IPS DF 6.9 (cell line): Measurements from ENCODE around the gene EIF2S2.

Source experiments
- DNase-seq: peaks from one replicate; pipeline ENCODE4 v3.0.0-alpha.2; 2013; ENCODE audit warnings: low read depth, low spot score
- H3K27ac ChIP-seq: one replicate; pipeline ENCODE4 v1.5.1; 2013; ENCODE audit warnings: low read length, control low read depth
- H3K27me3 ChIP-seq: 2 replicates; pipeline ENCODE4 v1.6.1; 2013; ENCODE audit warnings: mild to moderate bottlenecking, low read length; ENCODE audit not compliant: control insufficient read depth, insufficient read depth
- H3K36me3 ChIP-seq: 2 replicates; pipeline ENCODE4 v1.6.1; 2013; ENCODE audit warnings: low read length; ENCODE audit not compliant: control insufficient read depth, insufficient read depth
- H3K4me1 ChIP-seq: 2 replicates; pipeline ENCODE4 v1.6.1; 2013; ENCODE audit warnings: low read length; ENCODE audit not compliant: control insufficient read depth, insufficient read depth
- H3K4me3 ChIP-seq: 2 replicates; pipeline ENCODE4 v1.5.1; 2013; ENCODE audit warnings: mild to moderate bottlenecking, low read length
- H3K9me3 ChIP-seq: 2 replicates; pipeline ENCODE4 v1.6.1; 2013; ENCODE audit warnings: low read length, inconsistent platforms; ENCODE audit not compliant: control insufficient read depth, insufficient read depth
- WGBS: extraction: QIAGEN DNeasy Blood & Tissue Kit; methylation state at CpG from one replicate; pipeline ENCODE4 v1.1.7; 2013; ENCODE audit warnings: mixed read lengths, missing lambda C conversion rate; ENCODE audit not compliant: insufficient read length, insufficient coverage; 5-methylcytosine and 5-hydroxymethylcytosine counted together

Gene EIF2S2

GRCh38 chr20:34065260-34065659 lies 46.8 kb downstream of the EIF2S2 start:
- Histone ChIP-seq H3K4me3 (no peak overlapping the region), H3K36me3 (no peaks in the 10 kb centered on the region), H3K27ac (no peak overlapping the region), H3K27me3 (no peaks in the 10 kb centered on the region), H3K9me3 (no peaks in the 10 kb centered on the region), H3K4me1 (peaks cover 4% of the 10 kb centered on the region; the same call in 1 of the 2 replicates)
- no CpG with 5 or more reads among the region's 2 CpGs for WGBS
- no peak for DNase-seq

- DNase-seq: no peak
- no peak overlapping the region for H3K4me3 ChIP-seq
- H3K9me3 ChIP-seq: no peaks in the 10 kb centered on the region
- no peak overlapping the region for H3K27ac ChIP-seq
- WGBS: no CpG with 5 or more reads among the region's 3 CpGs
- no peaks in the 10 kb centered on the region for H3K27me3 ChIP-seq
- H3K4me1 ChIP-seq: 0 out of 2 replicates have a peak, but pooled peaks cover 2% of the 10 kb centered on the region
- no peaks in the 10 kb centered on the region for H3K36me3 ChIP-seq
These were observed 47.8 kb downstream of the EIF2S2 start for GRCh38 chr20:34064286-34064685.

- H3K27me3 ChIP-seq: no peaks in the 10 kb centered on the region
- H3K27ac ChIP-seq: no peak overlapping the region
- no peaks in the 10 kb centered on the region for H3K36me3 ChIP-seq
- WGBS: no CpG with 5 or more reads among the region's 5 CpGs
- DNase-seq: no peak
- H3K9me3 ChIP-seq: no peaks in the 10 kb centered on the region
- no peak overlapping the region for H3K4me3 ChIP-seq
- no peaks in the 10 kb centered on the region for H3K4me1 ChIP-seq
These were observed 49.2 kb downstream of the EIF2S2 start for GRCh38 chr20:34062570-34063482.

GRCh38 chr20:34061695-34062094 lies 50.3 kb downstream of the EIF2S2 start:
- H3K36me3 ChIP-seq: no peaks in the 10 kb centered on the region
- H3K4me3 ChIP-seq: no peak overlapping the region
- no peak for DNase-seq
- no peak overlapping the region for H3K27ac ChIP-seq
- no peaks in the 10 kb centered on the region for H3K4me1 ChIP-seq
- H3K27me3 ChIP-seq: no peaks in the 10 kb centered on the region
- no peaks in the 10 kb centered on the region for H3K9me3 ChIP-seq

- Histone ChIP-seq H3K4me3 (no peak overlapping the region), H3K9me3 (no peaks in the 10 kb centered on the region), H3K36me3 (no peaks in the 10 kb centered on the region), H3K27ac (no peak overlapping the region), H3K4me1 (no peaks in the 10 kb centered on the region), H3K27me3 (no peaks in the 10 kb centered on the region)
- no CpG with 5 or more reads among the region's 1 CpG for WGBS
- DNase-seq: no peak
These were observed 51.1 kb downstream of the EIF2S2 start for GRCh38 chr20:34060970-34061369.

- Histone ChIP-seq H3K36me3 (no peaks in the 10 kb centered on the region), H3K27me3 (no peaks in the 10 kb centered on the region), H3K4me3 (no peak overlapping the region), H3K27ac (no peak overlapping the region), H3K9me3 (no peaks in the 10 kb centered on the region), H3K4me1 (no peaks in the 10 kb centered on the region)
- no CpG with 5 or more reads among the region's 1 CpG for WGBS
- DNase-seq: no peak
These were observed 53.2 kb downstream of the EIF2S2 start for GRCh38 chr20:34058831-34059230.

GRCh38 chr20:34055290-34055689 lies 56.8 kb downstream of the EIF2S2 start:
- WGBS: no CpG with 5 or more reads among the region's 1 CpG
- H3K4me1 ChIP-seq: no peaks in the 10 kb centered on the region
- DNase-seq: no peak

GRCh38 chr20:34052414-34052813 lies 59.6 kb downstream of the EIF2S2 start:
- WGBS: no CpG with 5 or more reads among the region's 2 CpGs
- no peaks in the 10 kb centered on the region for H3K36me3 ChIP-seq

More at GRCh38 chr20:34055290-34055689, 56.8 kb downstream of the EIF2S2 start:
- Histone ChIP-seq H3K4me3 (no peak overlapping the region), H3K9me3 (no peaks in the 10 kb centered on the region), H3K27ac (no peak overlapping the region), H3K36me3 (no peaks in the 10 kb centered on the region), H3K27me3 (no peaks in the 10 kb centered on the region)

GRCh38 chr20:34049897-34050695 lies 61.9 kb downstream of the EIF2S2 start:
- Histone ChIP-seq H3K9me3 (no peaks in the 10 kb centered on the region), H3K4me3 (no peak overlapping the region), H3K4me1 (peaks cover 3% of the 10 kb centered on the region; the same call in 1 of the 2 replicates), H3K36me3 (no peaks in the 10 kb centered on the region), H3K27me3 (no peaks in the 10 kb centered on the region), H3K27ac (no peak overlapping the region)
- no peak for DNase-seq
- WGBS: no CpG with 5 or more reads among the region's 4 CpGs

More at GRCh38 chr20:34052414-34052813, 59.6 kb downstream of the EIF2S2 start:
- no peak overlapping the region for H3K27ac ChIP-seq
- H3K4me1 ChIP-seq: no peaks in the 10 kb centered on the region
- DNase-seq: no peak
- H3K27me3 ChIP-seq: no peaks in the 10 kb centered on the region
- no peak overlapping the region for H3K4me3 ChIP-seq
- H3K9me3 ChIP-seq: no peaks in the 10 kb centered on the region

GRCh38 chr20:34049389-34049788 lies 62.7 kb downstream of the EIF2S2 start:
- no CpG with 5 or more reads among the region's 1 CpG for WGBS
- peaks cover 3% of the 10 kb centered on the region; the same call in 1 of the 2 replicates for H3K4me1 ChIP-seq
- H3K9me3 ChIP-seq: no peaks in the 10 kb centered on the region
- H3K27ac ChIP-seq: no peak overlapping the region
- H3K27me3 ChIP-seq: no peaks in the 10 kb centered on the region
- H3K36me3 ChIP-seq: no peaks in the 10 kb centered on the region
- no peak overlapping the region for H3K4me3 ChIP-seq
- DNase-seq: no peak
